Heart left ventricle (tissue), 16 donors: ENCODE measurements around the gene FTO. TPM values are rescaled to one million over a fixed set of nuclear protein-coding genes. Genes with fewer than 3 reads are reported as not detected.
"Not testable (repeated sequence)": the region's sequence is repeated elsewhere in the genome, so short reads cannot be mapped to it uniquely, and the experiment has no call there.

Experiments
- ATAC-seq, 4 donors: fragments of 200-7000 bp; cut with Tn5 transposase; one replicate each; pipeline ENCODE4 v1.9.1; 2020 to 2022; ENCODE audit warnings: moderate library complexity in 4 of 4, mild to moderate bottlenecking in 3 of 4, moderate number of reproducible peaks in 1 of 4
- DNase-seq, 5 donors: peaks; one replicate each; pipeline ENCODE4 v3.0.0-alpha.2; 2020
- H3K27ac ChIP-seq, 12 donors: fragments of 200-600 bp; sonication (generic) in 4 of 12; one replicate each; pipeline versions ENCODE4 v1.5.0 to v1.8.0; 2016 to 2022; ENCODE audit warnings: mild to moderate bottlenecking in 2 of 12
- H3K27me3 ChIP-seq, 9 donors: fragments of 200-600 bp; sonication (generic) in 2 of 9; one replicate each; pipeline versions ENCODE4 v1.5.1 to v1.8.0; 2016 to 2022; ENCODE audit warnings: mild to moderate bottlenecking in 3 of 9
- H3K36me3 ChIP-seq, 9 donors: fragments of 200-600 bp; sonication (generic) in 2 of 9; one replicate each; pipeline versions ENCODE4 v1.5.0 to v1.8.0; 2018 to 2022; ENCODE audit warnings: mild to moderate bottlenecking in 2 of 9
- H3K4me1 ChIP-seq, 12 donors: fragments of 200-600 bp; sonication (generic) in 4 of 12; one replicate each; pipeline versions ENCODE4 v1.5.0 to v1.8.0; 2016 to 2022; ENCODE audit warnings: mild to moderate bottlenecking in 3 of 12
- H3K4me3 ChIP-seq, 12 donors: fragments of 200-600 bp; sonication (generic) in 4 of 12; one replicate each; pipeline versions ENCODE4 v1.5.0 to v1.8.0; 2017 to 2022; ENCODE audit warnings: mild to moderate bottlenecking in 9 of 12, moderate library complexity in 4 of 12
- H3K9me3 ChIP-seq, 12 donors: fragments of 200-600 bp; sonication (generic) in 4 of 12; one replicate each; pipeline versions ENCODE4 v1.5.0 to v1.8.0; 2016 to 2022; ENCODE audit warnings: mild to moderate bottlenecking in 1 of 12
- CTCF ChIP-seq, 12 donors: fragments of 200-600 bp; sonication (generic) in 4 of 12; IDR thresholded peaks; one replicate each; pipeline versions ENCODE4 v1.5.0 to v1.8.0; 2018 to 2022; ENCODE audit warnings: antibody characterized with exemption in 12 of 12, mild to moderate bottlenecking in 5 of 12
- POLR2A ChIP-seq, 2 donors: fragments of 450-650 bp; IDR thresholded peaks; one replicate each; pipeline ENCODE4 v1.6.1; 2017; ENCODE audit warnings: antibody characterized with exemption in 2 of 2, mild to moderate bottlenecking in 2 of 2, moderate library complexity in 2 of 2
- WGBS, 4 donors: extraction: QIAGEN DNeasy Blood & Tissue Kit in 2 of 4; methylation state at CpG; one replicate each; pipeline versions ENCODE4 v1.1.5 to v1.1.7; 2013 to 2018; 5-methylcytosine and 5-hydroxymethylcytosine counted together
- intact Hi-C, 10 donors: fragments of 100-400 bp; cut with DNase I; formaldehyde crosslinking; loops; one replicate each; pipeline versions ENCODE4 v1.11.1 to v1.14.2; 2022
- polyA plus RNA-seq, 2 donors: library from polyadenylated mRNA; stranded (reverse); fragments of 200-250 nt; gene quantifications; one replicate each; pipeline ENCODE4 v1.2.3, GENCODE V29; 2013
- total RNA-seq, 9 donors: library from RNA; depleted of rRNA in 2 of 9; stranded (reverse); fragments of >200 nt in 2 of 9; fragmentation: NEBNext Ultra II Directional in 3 of 9; extraction: Animal tissue kit (Norgen Biotek cat#: 25700) in 3 of 9; gene quantifications; one replicate each; pipeline versions ENCODE4 v1.1.0 to v1.2.4, GENCODE V29; 2016 to 2023
- donor health status: ischemic (EF 13 %, LVEDD 7.1; RV severe dilation, severe dysfunction).
- donor health status: healthy with polysubstance abuse.
- donor health status: DM: no; HTN: yes; CAD: no.
- donor health status: DM: no; HTN: no; CAD: no.
- donor health status: ischemic (EF 25% LVEDD 6.9; RV normal size, moderate dysfunction).
- donor health status: ischemic (EF 25% LVEDD 5.7; RV mildly dilated, moderate dysfunction).
- donor health status: healthy.
- donor health status: DM: yes; HTN: yes; CAD: no.
- donor health status: ischemic (EF 35%, LVEDD 5.7; RV mildly dilated, moderate dysfunction).
- donor health status: nonischemic (EF 11% LVEDD 7.7; RV severe dilation, severe dysfunction).
- donor health status: DM: yes; HTN: yes; CAD: no.
- donor health status: PGD.
- donor health status: ischemic (EF 29% LVEDD 5.4; RV normal size, mild dysfunction).
- donor health status: nonischemic (EF 23%, LVEDD 6.1; RV moderate dilation, normal function).

Gene FTO
- total and polyA plus RNA-seq, 11 donors = 11.8 to 105 (median 86.8) TPM

- H3K4me1 ChIP-seq = peaks cover 0 to 7% (median 0%) of the 10 kb centered on the region in 12 donors
- intact Hi-C loops = no loop called here
- H3K27ac ChIP-seq = no peak overlapping the region
- 95 to 97% (median 95%) methylated on average over 1 of the region's 1 CpG for WGBS, 4 donors
- peaks cover 0 to 30% (median 6%) of the 10 kb centered on the region in 9 donors for H3K36me3 ChIP-seq
- H3K4me3 ChIP-seq = no peak overlapping the region
- TF ChIP-seq CTCF (IDR thresholded peaks at IDR 0.05) = no peak
- no peak for TF ChIP-seq POLR2A (IDR thresholded peaks at IDR 0.05)
- DNase-seq (no peak), ATAC-seq (no peak)
- no peaks in the 10 kb centered on the region for H3K27me3 ChIP-seq
- no peaks in the 10 kb centered on the region for H3K9me3 ChIP-seq
These were observed 139.1 kb downstream of the FTO start for GRCh38 chr16:53843084-53843483.

GRCh38 chr16:53844804-53845203, 140.8 kb downstream of the FTO start:
- WGBS, 4 donors = 83 to 91% (median 87%) methylated on average over 3 of the region's 3 CpGs
- peaks cover 0 to 15% (median 0%) of the 10 kb centered on the region in 12 donors for H3K4me1 ChIP-seq
- no peak overlapping the region for H3K4me3 ChIP-seq
- peaks cover 0 to 35% (median 6%) of the 10 kb centered on the region in 9 donors for H3K36me3 ChIP-seq
- no peak for ATAC-seq
- intact Hi-C loops = no loop called here
- H3K27ac ChIP-seq = no peak overlapping the region
- DNase-seq = no peak
- no peaks in the 10 kb centered on the region for H3K9me3 ChIP-seq
- no peaks in the 10 kb centered on the region for H3K27me3 ChIP-seq
- TF ChIP-seq POLR2A (IDR thresholded peaks at IDR 0.05) = no peak
- TF ChIP-seq CTCF (IDR thresholded peaks at IDR 0.05) = no peak

GRCh38 chr16:53846549-53846948, 142.6 kb downstream of the FTO start:
- DNase-seq, intact Hi-C loops: not testable (repeated sequence)
- 91 to 97% (median 94%) methylated on average over 5 of the region's 5 CpGs for WGBS, 4 donors

GRCh38 chr16:53846971-53847370, 143.0 kb downstream of the FTO start:
- Histone ChIP-seq H3K9me3 (no peaks in the 10 kb centered on the region), H3K27ac (no peak overlapping the region), H3K36me3 (peaks cover 0 to 35% (median 6%) of the 10 kb centered on the region in 9 donors), H3K4me3 (no peak overlapping the region), H3K27me3 (no peaks in the 10 kb centered on the region), H3K4me1 (peaks cover 0 to 20% (median 0%) of the 10 kb centered on the region in 12 donors)
- DNase-seq (no peak), ATAC-seq (no peak)
- intact Hi-C loops = no loop called here
- no peak for TF ChIP-seq POLR2A (IDR thresholded peaks at IDR 0.05)
- no peak for TF ChIP-seq CTCF (IDR thresholded peaks at IDR 0.05)
- WGBS, 4 donors = 78 to 95% (median 85%) methylated on average over 6 of the region's 6 CpGs

More at GRCh38 chr16:53846549-53846948, 142.6 kb downstream of the FTO start:
- not testable (repeated sequence) for H3K4me3 ChIP-seq, ATAC-seq, H3K9me3 ChIP-seq, H3K27ac ChIP-seq, H3K27me3 ChIP-seq
- Histone ChIP-seq H3K4me1 (peaks cover 0 to 20% (median 0%) of the 10 kb centered on the region in 12 donors), H3K36me3 (peaks cover 0 to 35% (median 6%) of the 10 kb centered on the region in 9 donors)
